B cell (primary cell): Measurements from ENCODE around the gene ANKDD1B. TPM values are rescaled to one million over a fixed set of nuclear protein-coding genes. Genes with fewer than 3 reads are reported as not detected.
A peak's percentile ranks its signal among the peaks of the same experiment; 100 is the strongest.

ENCODE experiments used
- ATAC-seq: fragments of 200-7000 bp; cut with Tn5 transposase; one replicate; pipeline ENCODE4 v1.10.0; 2021; ENCODE audit warnings: low read depth, mild to moderate bottlenecking, moderate number of reproducible peaks, moderate library complexity
- CTCF ChIA-PET: fragments of 350-600 bp; sonication (Branson Sonifier 250); formaldehyde crosslinking; loops from one replicate; lab custom pipeline; 2021; ENCODE audit warnings: antibody characterized with exemption, inconsistent platforms; lab: Charles Lee
- POLR2A ChIA-PET: fragments of 350-600 bp; sonication (Branson Sonifier 250); formaldehyde crosslinking; loops from one replicate; lab custom pipeline; 2021; ENCODE audit warnings: antibody characterized with exemption; lab: Charles Lee
- DNase-seq: peaks from one replicate; pipeline ENCODE4 v3.0.0; 2013
- H2AFZ ChIP-seq: 2 replicates; pipeline ENCODE4 v1.6.1; 2012; ENCODE audit warnings: mild to moderate bottlenecking, low read depth, low read length; ENCODE audit not compliant: insufficient read depth, poor library complexity, severe bottlenecking
- H3K27ac ChIP-seq, 2 donors: 1 replicate in 1 of 2; 2 replicates in 1 of 2; pipeline ENCODE4 v1.5.1; 2012 to 2013; ENCODE audit warnings: low read length in 2 of 2, mild to moderate bottlenecking in 2 of 2, moderate library complexity in 1 of 2
- H3K27me3 ChIP-seq, 4 experiments: fragments of 200-600 bp in 1 of 4; sonication (generic) in 1 of 4; replicated peaks in 1 of 4; 1 replicate in 2 of 4; 2 replicates in 2 of 4; pipeline versions ENCODE4 v1.6.1 to v1.7.0; 2013 to 2016; ENCODE audit warnings: low read length in 3 of 4, mild to moderate bottlenecking in 2 of 4, mixed read lengths in 1 of 4, moderate library complexity in 1 of 4; ENCODE audit not compliant: insufficient read depth in 4 of 4, control insufficient read depth in 3 of 4; ENCODE audit errors: control extremely low read depth in 1 of 4
- H3K36me3 ChIP-seq, 2 experiments: replicated peaks in 1 of 2; 1 replicate in 1 of 2; 2 replicates in 1 of 2; pipeline versions ENCODE4 v1.6.1 to v1.7.1; 2013; ENCODE audit warnings: low read length in 1 of 2; ENCODE audit not compliant: insufficient read depth in 2 of 2, control insufficient read depth in 1 of 2; ENCODE audit errors: control extremely low read depth in 1 of 2, extremely low read depth in 1 of 2
- H3K4me1 ChIP-seq, 2 donors: fragments of 200-600 bp in 1 of 2; sonication (generic) in 1 of 2; 1 replicate in 1 of 2; 2 replicates in 1 of 2; pipeline versions ENCODE4 v1.5.1 to v1.6.1; 2013 to 2017; ENCODE audit warnings: low read length in 2 of 2; ENCODE audit not compliant: control insufficient read depth in 2 of 2, insufficient read depth in 2 of 2
- H3K4me2 ChIP-seq: replicated peaks from 2 replicates; pipeline ENCODE3; 2012; ENCODE audit warnings: mild to moderate bottlenecking, low read depth, low read length; ENCODE audit not compliant: poor library complexity, severe bottlenecking
- H3K4me3 ChIP-seq, 5 experiments: fragments of 200-600 bp in 1 of 5; sonication (generic) in 1 of 5; 1 replicate in 3 of 5; 2 replicates in 2 of 5; pipeline versions ENCODE4 v1.5.1 to v1.7.0; 2011 to 2016; ENCODE audit warnings: low read length in 4 of 5, mild to moderate bottlenecking in 4 of 5, low read depth in 2 of 5, control low read depth in 1 of 5, moderate library complexity in 1 of 5; ENCODE audit not compliant: insufficient read depth in 1 of 5; ENCODE audit errors: control extremely low read depth in 1 of 5, extremely low read depth in 1 of 5
- H3K79me2 ChIP-seq: fragments of 200-600 bp; sonication (generic); one replicate; pipeline ENCODE4 v1.6.0; 2016; ENCODE audit warnings: low read length; ENCODE audit not compliant: control insufficient read depth, insufficient read depth
- H3K9ac ChIP-seq: fragments of 200-600 bp; sonication (generic); 2 replicates; pipeline ENCODE4 v1.6.1; 2017; ENCODE audit warnings: mild to moderate bottlenecking, low read length, moderate library complexity
- H3K9me3 ChIP-seq, 3 donors: one replicate each; pipeline versions ENCODE4 v1.6.1 to v1.7.1; 2013; ENCODE audit warnings: low read length in 2 of 3; ENCODE audit not compliant: control insufficient read depth in 2 of 3, insufficient read depth in 1 of 3; ENCODE audit errors: control extremely low read depth in 1 of 3
- H4K20me1 ChIP-seq: 2 replicates; pipeline ENCODE4 v1.6.0; 2012; ENCODE audit warnings: mild to moderate bottlenecking, low read length; ENCODE audit not compliant: insufficient read depth, control insufficient read depth, poor library complexity, severe bottlenecking
- H3K27ac Mint-ChIP-seq: one replicate; pipeline ENCODE4 v1.8.0; 2021; ENCODE audit warnings: mixed read lengths
- H3K27me3 Mint-ChIP-seq: one replicate; pipeline ENCODE4 v1.8.0; 2021; ENCODE audit warnings: mixed read lengths
- H3K4me1 Mint-ChIP-seq: one replicate; pipeline ENCODE4 v1.8.0; 2021; ENCODE audit warnings: mixed read lengths
- H3K4me3 Mint-ChIP-seq: one replicate; pipeline ENCODE4 v1.8.0; 2021; ENCODE audit warnings: mixed read lengths
- H3K9me3 Mint-ChIP-seq: one replicate; pipeline ENCODE4 v1.8.0; 2022; ENCODE audit warnings: mixed read lengths; ENCODE audit not compliant: insufficient read depth
- EZH2 ChIP-seq: IDR thresholded peaks from 2 replicates; pipeline ENCODE4 v1.6.1; 2012; ENCODE audit warnings: borderline replicate concordance, low read depth, mild to moderate bottlenecking, moderate library complexity, low read length; ENCODE audit not compliant: insufficient read depth, poor library complexity, severe bottlenecking
- WGBS: methylation state at CpG from one replicate; pipeline ENCODE4 v1.1.5; 2013; ENCODE audit warnings: missing lambda C conversion rate; ENCODE audit not compliant: insufficient coverage; 5-methylcytosine and 5-hydroxymethylcytosine counted together
- intact Hi-C: fragments of 100-400 bp; cut with micrococcal nuclease; formaldehyde crosslinking; loops from one replicate; pipeline ENCODE4 v1.10.0; 2022
- polyA plus RNA-seq: library from polyadenylated mRNA; depleted of rRNA; stranded (reverse); fragments of >200 nt; gene quantifications from 2 replicates; pipeline ENCODE4 v1.2.3, GENCODE V29; 2012
- total RNA-seq, 2 donors: library from RNA; stranded (reverse); fragments of 120-200 nt in 1 of 2; gene quantifications; 1 replicate in 1 of 2; 2 replicates in 1 of 2; pipeline versions ENCODE4 v1.2.3 to v1.2.4, GENCODE V29; 2013 to 2022
- TF ChIP-seq, protein P1 (sequence below): fragments of 200-600 bp; IDR thresholded peaks from one replicate; pipeline ENCODE4 v1.8.0; 2022; ENCODE audit warnings: antibody characterized with exemption, mild to moderate bottlenecking

Gene ANKDD1B
- total and polyA plus RNA-seq, 2 donors (not counting 1 experiment from before 2014, with no cell fraction given): 0.30 to 1.1 TPM

- no peak overlapping the region for H3K9ac ChIP-seq
- CTCF ChIA-PET: no interaction called here
Measured at GRCh38 chr5:75654693-75655295, 43.5 kb downstream of the ANKDD1B start.

DNA sequence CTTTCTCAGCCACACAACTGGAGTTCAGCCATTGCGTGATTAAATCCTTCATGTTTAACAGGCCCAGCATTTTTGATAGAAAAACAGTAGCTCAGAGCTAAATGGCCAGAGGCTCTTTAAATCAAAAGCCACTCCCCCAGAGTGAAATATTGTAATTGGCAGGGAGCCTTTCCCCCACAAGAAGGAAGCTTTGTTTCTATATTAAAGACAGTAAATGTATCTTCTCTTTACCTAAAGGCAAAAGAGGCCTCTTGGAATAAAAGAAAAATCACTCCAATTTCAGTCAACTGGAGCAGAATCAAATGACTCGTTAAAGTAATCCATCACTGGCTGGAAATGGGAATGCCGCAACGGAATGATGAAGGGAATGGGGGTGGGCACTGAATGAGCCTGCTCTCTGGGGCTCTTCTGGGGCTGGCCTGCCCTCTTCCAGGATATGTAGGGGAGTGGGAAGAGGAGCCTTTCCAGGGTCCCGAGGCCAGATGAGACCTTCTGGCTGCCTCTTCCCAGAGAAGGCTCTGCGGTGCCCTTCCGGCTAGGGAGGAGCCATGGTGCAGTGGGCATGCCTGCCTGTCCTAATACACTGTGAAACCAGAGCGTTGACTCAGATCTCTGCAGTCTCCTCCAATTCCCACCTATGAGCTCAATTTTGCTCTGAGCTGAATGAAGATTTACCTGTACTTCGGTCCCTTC is 45.2 kb downstream of the ANKDD1B start:
- intact Hi-C loops: no loop called here
- Histone ChIP-seq H3K36me3 (no peaks in the 10 kb centered on the region), H4K20me1 (no peaks in the 10 kb centered on the region), H2AFZ (no peak overlapping the region), H3K27me3 (no peaks in the 10 kb centered on the region), H3K4me3 (peak overlapping the region in 2 of 5 experiments; percentile 9 to 15), H3K9ac (peak overlapping the region; percentile 19), H3K4me2 (peak overlapping the region; percentile 5), H3K27ac (no peak overlapping the region), H3K4me1 (no peaks in the 10 kb centered on the region), H3K9me3 (no peaks in the 10 kb centered on the region), H3K79me2 (no peaks in the 10 kb centered on the region)
- no peaks in the 10 kb centered on the region for H3K27me3 Mint-ChIP-seq
- TF ChIP-seq, protein P1, sequence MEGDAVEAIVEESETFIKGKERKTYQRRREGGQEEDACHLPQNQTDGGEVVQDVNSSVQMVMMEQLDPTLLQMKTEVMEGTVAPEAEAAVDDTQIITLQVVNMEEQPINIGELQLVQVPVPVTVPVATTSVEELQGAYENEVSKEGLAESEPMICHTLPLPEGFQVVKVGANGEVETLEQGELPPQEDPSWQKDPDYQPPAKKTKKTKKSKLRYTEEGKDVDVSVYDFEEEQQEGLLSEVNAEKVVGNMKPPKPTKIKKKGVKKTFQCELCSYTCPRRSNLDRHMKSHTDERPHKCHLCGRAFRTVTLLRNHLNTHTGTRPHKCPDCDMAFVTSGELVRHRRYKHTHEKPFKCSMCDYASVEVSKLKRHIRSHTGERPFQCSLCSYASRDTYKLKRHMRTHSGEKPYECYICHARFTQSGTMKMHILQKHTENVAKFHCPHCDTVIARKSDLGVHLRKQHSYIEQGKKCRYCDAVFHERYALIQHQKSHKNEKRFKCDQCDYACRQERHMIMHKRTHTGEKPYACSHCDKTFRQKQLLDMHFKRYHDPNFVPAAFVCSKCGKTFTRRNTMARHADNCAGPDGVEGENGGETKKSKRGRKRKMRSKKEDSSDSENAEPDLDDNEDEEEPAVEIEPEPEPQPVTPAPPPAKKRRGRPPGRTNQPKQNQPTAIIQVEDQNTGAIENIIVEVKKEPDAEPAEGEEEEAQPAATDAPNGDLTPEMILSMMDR: no peak
- no peak for TF ChIP-seq EZH2
- ChIA-PET CTCF (interaction anchor here (0.6 to 0.7 kb wide), 2 partner anchors 17 to 34 kb away, joined by 3 read pairs; no protein-coding TSS in a partner anchor), POLR2A (no interaction called here)
- no peaks in the 10 kb centered on the region for H3K9me3 Mint-ChIP-seq
- WGBS: 72% methylated on average over 7 of the region's 9 CpGs
- peak overlapping the region; percentile 10 for H3K4me3 Mint-ChIP-seq
- no peak overlapping the region for H3K27ac Mint-ChIP-seq
- DNase-seq (no peak), ATAC-seq (no peak)
- no peaks in the 10 kb centered on the region for H3K4me1 Mint-ChIP-seq

More at GRCh38 chr5:75654693-75655295, 43.5 kb downstream of the ANKDD1B start:
- DNase-seq: no peak
- H3K4me3 ChIP-seq: no peak overlapping the region
- no peak for ATAC-seq
- Mint-ChIP-seq H3K4me3 (no peak overlapping the region), H3K4me1 (no peaks in the 10 kb centered on the region), H3K27me3 (no peaks in the 10 kb centered on the region), H3K9me3 (no peaks in the 10 kb centered on the region), H3K27ac (no peak overlapping the region)
- WGBS: 95% methylated on average over 11 of the region's 19 CpGs
- H2AFZ ChIP-seq: no peak overlapping the region
- H3K27ac ChIP-seq: no peak overlapping the region
- intact Hi-C loops: no loop called here
- no peaks in the 10 kb centered on the region for H3K79me2 ChIP-seq
- TF ChIP-seq, protein P1: no peak
- no peak for TF ChIP-seq EZH2
- no peak overlapping the region for H3K4me2 ChIP-seq
- no peaks in the 10 kb centered on the region for H3K4me1 ChIP-seq
- no peaks in the 10 kb centered on the region for H4K20me1 ChIP-seq
- H3K9me3 ChIP-seq: no peaks in the 10 kb centered on the region
- no peaks in the 10 kb centered on the region for H3K36me3 ChIP-seq
- POLR2A ChIA-PET: no interaction called here
- no peaks in the 10 kb centered on the region for H3K27me3 ChIP-seq
